Ishikawa (cell line): ENCODE measurements around the gene BCAT1.

ENCODE experiments used
- CEBPB ChIP-seq: IDR thresholded peaks from 2 replicates; pipeline ENCODE4 v1.6.1; 2012
- CREB1 ChIP-seq: IDR thresholded peaks from 2 replicates; pipeline ENCODE4 v1.6.1; 2012; ENCODE audit warnings: low read depth
- EGR1 ChIP-seq: IDR thresholded peaks from 2 replicates; pipeline ENCODE4 v1.6.1; 2012
- EP300 ChIP-seq: IDR thresholded peaks from 2 replicates; pipeline ENCODE4 v1.6.1; 2012; ENCODE audit warnings: borderline replicate concordance
- FOXM1 ChIP-seq: IDR thresholded peaks from 2 replicates; pipeline ENCODE4 v1.6.1; 2012; ENCODE audit warnings: low read depth, borderline replicate concordance
- NFIC ChIP-seq: IDR thresholded peaks from 2 replicates; pipeline ENCODE4 v1.6.1; 2012
- TCF12 ChIP-seq: IDR thresholded peaks from 2 replicates; pipeline ENCODE4 v1.6.1; 2012; ENCODE audit warnings: low read depth
- TEAD4 ChIP-seq: IDR thresholded peaks from 2 replicates; pipeline ENCODE4 v1.6.1; 2012
- YY1 ChIP-seq: IDR thresholded peaks from 2 replicates; pipeline ENCODE4 v1.6.1; 2012; ENCODE audit warnings: low read depth
- ZBTB7A ChIP-seq: IDR thresholded peaks from 2 replicates; pipeline ENCODE4 v1.6.1; 2012; ENCODE audit warnings: low read depth
- TF ChIP-seq, protein P1 (sequence below): IDR thresholded peaks from 2 replicates; pipeline ENCODE4 v1.6.1; 2012; ENCODE audit warnings: low read depth, mild to moderate bottlenecking
- TF ChIP-seq, protein P2 (sequence below): IDR thresholded peaks from 2 replicates; pipeline ENCODE4 v1.6.1; 2012
- TF ChIP-seq, protein P3 (sequence below): IDR thresholded peaks from 2 replicates; pipeline ENCODE4 v1.6.1; 2012

DNA sequence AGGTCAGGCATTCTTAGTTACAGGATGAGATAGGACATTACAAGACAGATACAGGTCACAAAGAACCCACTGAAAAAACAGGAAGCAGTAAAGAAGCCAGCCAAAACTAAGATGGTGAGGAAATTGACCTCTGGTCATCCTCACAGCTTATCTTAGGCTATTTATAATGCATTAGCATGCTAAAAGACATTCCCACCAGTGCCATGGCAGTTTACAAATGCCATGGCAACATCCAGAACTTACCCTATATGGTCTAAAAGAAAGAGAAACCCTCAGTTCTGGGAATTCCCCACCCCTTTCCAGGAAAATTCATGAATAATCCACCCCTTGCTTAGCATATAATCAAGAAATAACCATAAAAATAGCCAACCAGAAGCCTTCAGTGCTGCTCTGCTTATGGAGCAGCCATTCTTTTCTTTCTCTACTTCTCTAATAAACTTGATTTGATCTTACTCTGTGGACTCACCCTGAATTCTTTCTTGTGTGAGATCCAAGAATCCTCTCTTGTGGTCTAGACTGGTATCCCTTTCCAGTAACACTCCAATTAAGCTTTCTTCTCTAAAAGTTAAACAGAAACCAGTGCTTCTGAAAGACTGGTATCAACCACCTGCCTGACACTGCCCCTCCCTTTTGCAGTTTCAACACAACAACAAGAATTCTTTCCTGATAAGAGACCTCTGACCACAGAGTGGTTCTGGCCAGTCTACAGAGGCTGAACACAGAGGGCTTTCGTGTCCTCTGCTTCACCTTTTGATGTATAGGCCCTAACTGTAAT, 86.9 kb downstream of the BCAT1 start:
- TF ChIP-seq, protein P1, sequence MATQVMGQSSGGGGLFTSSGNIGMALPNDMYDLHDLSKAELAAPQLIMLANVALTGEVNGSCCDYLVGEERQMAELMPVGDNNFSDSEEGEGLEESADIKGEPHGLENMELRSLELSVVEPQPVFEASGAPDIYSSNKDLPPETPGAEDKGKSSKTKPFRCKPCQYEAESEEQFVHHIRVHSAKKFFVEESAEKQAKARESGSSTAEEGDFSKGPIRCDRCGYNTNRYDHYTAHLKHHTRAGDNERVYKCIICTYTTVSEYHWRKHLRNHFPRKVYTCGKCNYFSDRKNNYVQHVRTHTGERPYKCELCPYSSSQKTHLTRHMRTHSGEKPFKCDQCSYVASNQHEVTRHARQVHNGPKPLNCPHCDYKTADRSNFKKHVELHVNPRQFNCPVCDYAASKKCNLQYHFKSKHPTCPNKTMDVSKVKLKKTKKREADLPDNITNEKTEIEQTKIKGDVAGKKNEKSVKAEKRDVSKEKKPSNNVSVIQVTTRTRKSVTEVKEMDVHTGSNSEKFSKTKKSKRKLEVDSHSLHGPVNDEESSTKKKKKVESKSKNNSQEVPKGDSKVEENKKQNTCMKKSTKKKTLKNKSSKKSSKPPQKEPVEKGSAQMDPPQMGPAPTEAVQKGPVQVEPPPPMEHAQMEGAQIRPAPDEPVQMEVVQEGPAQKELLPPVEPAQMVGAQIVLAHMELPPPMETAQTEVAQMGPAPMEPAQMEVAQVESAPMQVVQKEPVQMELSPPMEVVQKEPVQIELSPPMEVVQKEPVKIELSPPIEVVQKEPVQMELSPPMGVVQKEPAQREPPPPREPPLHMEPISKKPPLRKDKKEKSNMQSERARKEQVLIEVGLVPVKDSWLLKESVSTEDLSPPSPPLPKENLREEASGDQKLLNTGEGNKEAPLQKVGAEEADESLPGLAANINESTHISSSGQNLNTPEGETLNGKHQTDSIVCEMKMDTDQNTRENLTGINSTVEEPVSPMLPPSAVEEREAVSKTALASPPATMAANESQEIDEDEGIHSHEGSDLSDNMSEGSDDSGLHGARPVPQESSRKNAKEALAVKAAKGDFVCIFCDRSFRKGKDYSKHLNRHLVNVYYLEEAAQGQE, result no peak
- TF ChIP-seq, protein P2, sequence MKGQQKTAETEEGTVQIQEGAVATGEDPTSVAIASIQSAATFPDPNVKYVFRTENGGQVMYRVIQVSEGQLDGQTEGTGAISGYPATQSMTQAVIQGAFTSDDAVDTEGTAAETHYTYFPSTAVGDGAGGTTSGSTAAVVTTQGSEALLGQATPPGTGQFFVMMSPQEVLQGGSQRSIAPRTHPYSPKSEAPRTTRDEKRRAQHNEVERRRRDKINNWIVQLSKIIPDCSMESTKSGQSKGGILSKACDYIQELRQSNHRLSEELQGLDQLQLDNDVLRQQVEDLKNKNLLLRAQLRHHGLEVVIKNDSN, result no peak
- no peak for TF ChIP-seq EP300
- TF ChIP-seq EGR1, result no peak
- TF ChIP-seq CEBPB, result no peak
- no peak for TF ChIP-seq TEAD4
- TF ChIP-seq, protein P3, sequence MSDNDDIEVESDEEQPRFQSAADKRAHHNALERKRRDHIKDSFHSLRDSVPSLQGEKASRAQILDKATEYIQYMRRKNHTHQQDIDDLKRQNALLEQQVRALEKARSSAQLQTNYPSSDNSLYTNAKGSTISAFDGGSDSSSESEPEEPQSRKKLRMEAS, result no peak
- no peak for TF ChIP-seq FOXM1
- TF ChIP-seq CREB1, result no peak
- no peak for TF ChIP-seq TCF12
- no peak for TF ChIP-seq ZBTB7A
- no peak for TF ChIP-seq YY1
- TF ChIP-seq NFIC, result no peak
